ENCODE data around the gene C11orf68. TPM values are rescaled to one million over a fixed set of nuclear protein-coding genes. Genes with fewer than 3 reads are reported as not detected.

Gene C11orf68
- total and polyA plus RNA-seq, 2 experiments from 2014 or later = 16.8 to 23.2 TPM

DNA sequence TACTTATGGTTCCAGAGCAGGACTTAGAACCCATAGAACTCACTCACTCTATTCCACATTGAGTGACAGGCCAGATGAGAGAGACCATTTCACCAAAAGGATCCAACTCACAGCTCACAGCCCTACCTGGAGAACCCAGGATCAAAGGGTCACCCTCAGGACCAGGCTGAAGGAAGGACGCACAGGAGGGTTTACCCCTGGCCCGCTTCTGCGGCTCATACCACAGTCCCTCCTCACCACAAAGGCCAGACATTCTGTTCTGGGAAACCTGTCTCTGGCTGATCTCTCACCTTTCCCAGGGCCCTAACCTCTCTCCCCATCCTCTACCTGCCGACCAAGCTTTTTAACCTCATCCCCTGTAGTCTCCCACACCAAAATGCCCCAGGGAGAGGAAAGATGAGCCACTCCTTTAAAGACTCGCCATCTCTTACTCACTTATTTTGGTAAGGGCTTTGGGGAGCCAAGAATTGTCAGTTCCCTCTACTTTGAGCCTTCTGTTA, 23.3 kb downstream of the C11orf68 start:
- Mint-ChIP-seq H3K9me3 (peaks cover 2% of the 10 kb centered on the region; the same call in 1 of the 3 replicates), H3K4me3 (no peak overlapping the region; the same call in 2 of the 3 replicates), H3K4me1 (peaks cover 22% of the 10 kb centered on the region), H3K27me3 (ENCODE audit: insufficient read depth, low read depth, poor library complexity) (peaks cover 40% of the 10 kb centered on the region), H3K36me3 (ENCODE audit: low read depth) (peaks cover 9% of the 10 kb centered on the region), H3K27ac (no peak overlapping the region)
- Histone ChIP-seq H3K27ac (ENCODE audit: low read depth) (no peak overlapping the region), H3F3A (replicated peaks; ENCODE audit: low read depth) (peaks cover 15% of the 10 kb centered on the region), H3K79me2 (replicated peaks; ENCODE audit: insufficient read depth) (peaks cover 4% of the 10 kb centered on the region), H3K36me3 (ENCODE audit: insufficient read depth) (no peaks in the 10 kb centered on the region), H3K4me1 (ENCODE audit: insufficient read depth) (peaks cover 19% of the 10 kb centered on the region), H3K27me3 (ENCODE audit: insufficient read depth) (peaks cover 34% of the 10 kb centered on the region), H4K20me1 (replicated peaks; ENCODE audit: insufficient read depth) (peaks cover 7% of the 10 kb centered on the region), H3K4me3 (no peak overlapping the region), H3K4me2 (no peak overlapping the region), H2AFZ (no peak overlapping the region), H3K9me2 (ENCODE audit: insufficient read depth) (no peaks in the 10 kb centered on the region)
- ATAC-seq (no peak), DNase-seq (ENCODE audit: low spot score) (no peak)
- TF ChIP-seq STAT1 (IDR thresholded peaks at IDR 0.05; ENCODE audit: unreplicated experiment) = no peak
- TF ChIP-seq, protein P1, sequence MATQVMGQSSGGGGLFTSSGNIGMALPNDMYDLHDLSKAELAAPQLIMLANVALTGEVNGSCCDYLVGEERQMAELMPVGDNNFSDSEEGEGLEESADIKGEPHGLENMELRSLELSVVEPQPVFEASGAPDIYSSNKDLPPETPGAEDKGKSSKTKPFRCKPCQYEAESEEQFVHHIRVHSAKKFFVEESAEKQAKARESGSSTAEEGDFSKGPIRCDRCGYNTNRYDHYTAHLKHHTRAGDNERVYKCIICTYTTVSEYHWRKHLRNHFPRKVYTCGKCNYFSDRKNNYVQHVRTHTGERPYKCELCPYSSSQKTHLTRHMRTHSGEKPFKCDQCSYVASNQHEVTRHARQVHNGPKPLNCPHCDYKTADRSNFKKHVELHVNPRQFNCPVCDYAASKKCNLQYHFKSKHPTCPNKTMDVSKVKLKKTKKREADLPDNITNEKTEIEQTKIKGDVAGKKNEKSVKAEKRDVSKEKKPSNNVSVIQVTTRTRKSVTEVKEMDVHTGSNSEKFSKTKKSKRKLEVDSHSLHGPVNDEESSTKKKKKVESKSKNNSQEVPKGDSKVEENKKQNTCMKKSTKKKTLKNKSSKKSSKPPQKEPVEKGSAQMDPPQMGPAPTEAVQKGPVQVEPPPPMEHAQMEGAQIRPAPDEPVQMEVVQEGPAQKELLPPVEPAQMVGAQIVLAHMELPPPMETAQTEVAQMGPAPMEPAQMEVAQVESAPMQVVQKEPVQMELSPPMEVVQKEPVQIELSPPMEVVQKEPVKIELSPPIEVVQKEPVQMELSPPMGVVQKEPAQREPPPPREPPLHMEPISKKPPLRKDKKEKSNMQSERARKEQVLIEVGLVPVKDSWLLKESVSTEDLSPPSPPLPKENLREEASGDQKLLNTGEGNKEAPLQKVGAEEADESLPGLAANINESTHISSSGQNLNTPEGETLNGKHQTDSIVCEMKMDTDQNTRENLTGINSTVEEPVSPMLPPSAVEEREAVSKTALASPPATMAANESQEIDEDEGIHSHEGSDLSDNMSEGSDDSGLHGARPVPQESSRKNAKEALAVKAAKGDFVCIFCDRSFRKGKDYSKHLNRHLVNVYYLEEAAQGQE (IDR thresholded peaks at IDR 0.05; ENCODE audit: unreplicated experiment) = no peak
- no peak for TF ChIP-seq ETS1 (IDR thresholded peaks at IDR 0.05)
- TF ChIP-seq EZH2phosphoT487 (IDR thresholded peaks at IDR 0.05; ENCODE audit: unreplicated experiment) = no peak
- no peak for TF ChIP-seq CREB1 (CRISPR knock-in tag; IDR thresholded peaks at IDR 0.05; ENCODE audit: low read depth)
- no peak for TF ChIP-seq ZNF331 (CRISPR knock-in tag; IDR thresholded peaks at IDR 0.05; ENCODE audit: low read depth)
- TF ChIP-seq, protein P2, sequence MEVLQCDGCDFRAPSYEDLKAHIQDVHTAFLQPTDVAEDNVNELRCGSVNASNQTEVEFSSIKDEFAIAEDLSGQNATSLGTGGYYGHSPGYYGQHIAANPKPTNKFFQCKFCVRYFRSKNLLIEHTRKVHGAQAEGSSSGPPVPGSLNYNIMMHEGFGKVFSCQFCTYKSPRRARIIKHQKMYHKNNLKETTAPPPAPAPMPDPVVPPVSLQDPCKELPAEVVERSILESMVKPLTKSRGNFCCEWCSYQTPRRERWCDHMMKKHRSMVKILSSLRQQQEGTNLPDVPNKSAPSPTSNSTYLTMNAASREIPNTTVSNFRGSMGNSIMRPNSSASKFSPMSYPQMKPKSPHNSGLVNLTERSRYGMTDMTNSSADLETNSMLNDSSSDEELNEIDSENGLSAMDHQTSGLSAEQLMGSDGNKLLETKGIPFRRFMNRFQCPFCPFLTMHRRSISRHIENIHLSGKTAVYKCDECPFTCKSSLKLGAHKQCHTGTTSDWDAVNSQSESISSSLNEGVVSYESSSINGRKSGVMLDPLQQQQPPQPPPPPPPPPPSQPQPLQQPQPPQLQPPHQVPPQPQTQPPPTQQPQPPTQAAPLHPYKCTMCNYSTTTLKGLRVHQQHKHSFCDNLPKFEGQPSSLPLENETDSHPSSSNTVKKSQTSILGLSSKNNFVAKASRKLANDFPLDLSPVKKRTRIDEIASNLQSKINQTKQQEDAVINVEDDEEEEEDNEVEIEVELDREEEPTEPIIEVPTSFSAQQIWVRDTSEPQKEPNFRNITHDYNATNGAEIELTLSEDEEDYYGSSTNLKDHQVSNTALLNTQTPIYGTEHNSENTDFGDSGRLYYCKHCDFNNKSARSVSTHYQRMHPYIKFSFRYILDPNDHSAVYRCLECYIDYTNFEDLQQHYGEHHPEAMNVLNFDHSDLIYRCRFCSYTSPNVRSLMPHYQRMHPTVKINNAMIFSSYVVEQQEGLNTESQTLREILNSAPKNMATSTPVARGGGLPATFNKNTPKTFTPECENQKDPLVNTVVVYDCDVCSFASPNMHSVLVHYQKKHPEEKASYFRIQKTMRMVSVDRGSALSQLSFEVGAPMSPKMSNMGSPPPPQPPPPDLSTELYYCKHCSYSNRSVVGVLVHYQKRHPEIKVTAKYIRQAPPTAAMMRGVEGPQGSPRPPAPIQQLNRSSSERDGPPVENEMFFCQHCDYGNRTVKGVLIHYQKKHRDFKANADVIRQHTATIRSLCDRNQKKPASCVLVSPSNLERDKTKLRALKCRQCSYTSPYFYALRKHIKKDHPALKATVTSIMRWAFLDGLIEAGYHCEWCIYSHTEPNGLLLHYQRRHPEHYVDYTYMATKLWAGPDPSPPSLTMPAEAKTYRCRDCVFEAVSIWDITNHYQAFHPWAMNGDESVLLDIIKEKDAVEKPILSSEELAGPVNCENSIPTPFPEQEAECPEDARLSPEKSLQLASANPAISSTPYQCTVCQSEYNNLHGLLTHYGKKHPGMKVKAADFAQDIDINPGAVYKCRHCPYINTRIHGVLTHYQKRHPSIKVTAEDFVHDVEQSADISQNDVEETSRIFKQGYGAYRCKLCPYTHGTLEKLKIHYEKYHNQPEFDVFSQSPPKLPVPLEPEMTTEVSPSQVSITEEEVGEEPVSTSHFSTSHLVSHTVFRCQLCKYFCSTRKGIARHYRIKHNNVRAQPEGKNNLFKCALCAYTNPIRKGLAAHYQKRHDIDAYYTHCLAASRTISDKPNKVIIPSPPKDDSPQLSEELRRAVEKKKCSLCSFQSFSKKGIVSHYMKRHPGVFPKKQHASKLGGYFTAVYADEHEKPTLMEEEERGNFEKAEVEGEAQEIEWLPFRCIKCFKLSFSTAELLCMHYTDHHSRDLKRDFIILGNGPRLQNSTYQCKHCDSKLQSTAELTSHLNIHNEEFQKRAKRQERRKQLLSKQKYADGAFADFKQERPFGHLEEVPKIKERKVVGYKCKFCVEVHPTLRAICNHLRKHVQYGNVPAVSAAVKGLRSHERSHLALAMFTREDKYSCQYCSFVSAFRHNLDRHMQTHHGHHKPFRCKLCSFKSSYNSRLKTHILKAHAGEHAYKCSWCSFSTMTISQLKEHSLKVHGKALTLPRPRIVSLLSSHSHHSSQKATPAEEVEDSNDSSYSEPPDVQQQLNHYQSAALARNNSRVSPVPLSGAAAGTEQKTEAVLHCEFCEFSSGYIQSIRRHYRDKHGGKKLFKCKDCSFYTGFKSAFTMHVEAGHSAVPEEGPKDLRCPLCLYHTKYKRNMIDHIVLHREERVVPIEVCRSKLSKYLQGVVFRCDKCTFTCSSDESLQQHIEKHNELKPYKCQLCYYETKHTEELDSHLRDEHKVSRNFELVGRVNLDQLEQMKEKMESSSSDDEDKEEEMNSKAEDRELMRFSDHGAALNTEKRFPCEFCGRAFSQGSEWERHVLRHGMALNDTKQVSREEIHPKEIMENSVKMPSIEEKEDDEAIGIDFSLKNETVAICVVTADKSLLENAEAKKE (CRISPR knock-in tag; IDR thresholded peaks at IDR 0.05) = no peak
- TF ChIP-seq NANOG (IDR thresholded peaks at IDR 0.05; ENCODE audit: borderline replicate concordance) = no peak
- TF ChIP-seq JUNB (IDR thresholded peaks at IDR 0.05; ENCODE audit: unreplicated experiment) = no peak
- TF ChIP-seq EZH2 (IDR thresholded peaks at IDR 0.05; ENCODE audit: low read depth, unreplicated experiment) = no peak
- no peak for TF ChIP-seq POLR2AphosphoS5 (IDR thresholded peaks at IDR 0.05; ENCODE audit: low read depth)
- no peak for TF ChIP-seq ZNF114 (CRISPR knock-in tag; IDR thresholded peaks at IDR 0.05)
- TF ChIP-seq, protein P3, sequence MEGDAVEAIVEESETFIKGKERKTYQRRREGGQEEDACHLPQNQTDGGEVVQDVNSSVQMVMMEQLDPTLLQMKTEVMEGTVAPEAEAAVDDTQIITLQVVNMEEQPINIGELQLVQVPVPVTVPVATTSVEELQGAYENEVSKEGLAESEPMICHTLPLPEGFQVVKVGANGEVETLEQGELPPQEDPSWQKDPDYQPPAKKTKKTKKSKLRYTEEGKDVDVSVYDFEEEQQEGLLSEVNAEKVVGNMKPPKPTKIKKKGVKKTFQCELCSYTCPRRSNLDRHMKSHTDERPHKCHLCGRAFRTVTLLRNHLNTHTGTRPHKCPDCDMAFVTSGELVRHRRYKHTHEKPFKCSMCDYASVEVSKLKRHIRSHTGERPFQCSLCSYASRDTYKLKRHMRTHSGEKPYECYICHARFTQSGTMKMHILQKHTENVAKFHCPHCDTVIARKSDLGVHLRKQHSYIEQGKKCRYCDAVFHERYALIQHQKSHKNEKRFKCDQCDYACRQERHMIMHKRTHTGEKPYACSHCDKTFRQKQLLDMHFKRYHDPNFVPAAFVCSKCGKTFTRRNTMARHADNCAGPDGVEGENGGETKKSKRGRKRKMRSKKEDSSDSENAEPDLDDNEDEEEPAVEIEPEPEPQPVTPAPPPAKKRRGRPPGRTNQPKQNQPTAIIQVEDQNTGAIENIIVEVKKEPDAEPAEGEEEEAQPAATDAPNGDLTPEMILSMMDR (conservative IDR thresholded peaks at IDR 0.05; ENCODE audit: low read depth in 2 of 2) = no peak
